BJ (cell line): ENCODE measurements around the gene CNDP2. TPM values are rescaled to one million over a fixed set of nuclear protein-coding genes. Genes with fewer than 3 reads are reported as not detected.
"Not testable (repeated sequence)": the region's sequence is repeated elsewhere in the genome, so short reads cannot be mapped to it uniquely, and the experiment has no call there.

ENCODE experiments used
- CTCF ChIA-PET: fragments of 350-600 bp; formaldehyde crosslinking; extraction: SDS; loops from one replicate; lab custom pipeline; 2021; ENCODE audit warnings: antibody characterized with exemption, inconsistent platforms; lab: Yijun Ruan, JAX
- POLR2A ChIA-PET: fragments of 300-600 bp; sonication (Branson Sonifier 250); formaldehyde crosslinking; extraction: SDS; loops from one replicate; lab custom pipeline; 2021; ENCODE audit warnings: antibody characterized with exemption; lab: Charles Lee
- DNase-seq: peaks from one replicate; pipeline ENCODE4 v3.0.0-alpha.2; 2011; ENCODE audit warnings: low read depth
- H3K27me3 ChIP-seq: 2 replicates; pipeline ENCODE4 v1.6.0; 2011; ENCODE audit warnings: low read length; ENCODE audit not compliant: control insufficient read depth, insufficient read depth
- H3K36me3 ChIP-seq: 2 replicates; pipeline ENCODE4 v1.5.1; 2011; ENCODE audit warnings: low read length; ENCODE audit not compliant: control insufficient read depth, insufficient read depth
- H3K4me3 ChIP-seq: 2 replicates; pipeline ENCODE4 v1.5.1; 2011; ENCODE audit warnings: low read depth, mild to moderate bottlenecking, control low read depth, low read length
- polyA plus RNA-seq: library from polyadenylated mRNA; depleted of rRNA; stranded (reverse); fragments of >200 nt; gene quantifications from 2 replicates; pipeline ENCODE4 v1.2.3, GENCODE V29; 2011
- TF ChIP-seq, protein P1 (sequence below): IDR thresholded peaks from 2 replicates; pipeline ENCODE4 v1.5.1; 2011; ENCODE audit warnings: low read depth, mild to moderate bottlenecking, control low read depth, inconsistent platforms, low read length, moderate library complexity; ENCODE audit not compliant: insufficient read depth

CNDP2 gene
- polyA plus RNA-seq, 1 experiment: 99.4 TPM

DNA sequence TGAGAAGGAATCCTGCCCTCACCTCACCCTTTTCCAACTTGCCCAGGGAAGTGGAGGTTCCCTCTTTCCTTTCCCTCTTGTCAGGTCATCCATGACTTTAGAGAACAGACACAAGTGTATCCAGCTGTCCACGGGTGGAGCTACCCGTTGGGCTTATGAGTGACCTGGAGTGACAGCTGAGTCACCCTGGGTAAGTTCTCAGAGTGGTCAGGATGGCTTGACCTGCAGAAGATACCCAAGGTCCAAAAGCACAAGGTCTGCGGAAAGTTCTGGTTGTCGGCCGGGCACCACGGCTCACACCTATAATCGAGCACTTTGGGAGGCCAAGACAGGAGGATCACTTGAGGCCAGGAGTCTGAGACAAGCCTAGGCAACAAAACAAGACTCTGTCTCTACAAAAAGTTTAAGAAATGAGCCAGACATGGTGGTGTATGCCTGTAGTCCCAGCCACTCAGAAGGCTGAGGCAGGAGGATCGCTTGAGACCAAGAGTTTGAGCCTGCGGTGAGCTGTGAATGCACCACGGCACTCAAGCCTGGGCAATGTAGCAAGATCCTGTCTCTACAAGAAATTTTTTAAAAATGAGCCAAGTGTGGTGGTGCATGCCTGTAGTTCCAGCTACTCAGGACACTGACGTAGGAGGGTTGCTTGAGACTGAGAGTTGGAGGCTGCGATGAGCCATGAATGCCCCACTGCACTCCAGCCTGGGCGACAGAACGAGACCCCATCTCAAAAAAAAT lies 24.1 kb downstream of the CNDP2 start:
- Histone ChIP-seq H3K4me3 (no peak overlapping the region), H3K27me3 (no peaks in the 10 kb centered on the region), H3K36me3 (peaks cover 27% of the 10 kb centered on the region)
- ChIA-PET POLR2A (no interaction called here), CTCF (no interaction called here)
- TF ChIP-seq, protein P1, sequence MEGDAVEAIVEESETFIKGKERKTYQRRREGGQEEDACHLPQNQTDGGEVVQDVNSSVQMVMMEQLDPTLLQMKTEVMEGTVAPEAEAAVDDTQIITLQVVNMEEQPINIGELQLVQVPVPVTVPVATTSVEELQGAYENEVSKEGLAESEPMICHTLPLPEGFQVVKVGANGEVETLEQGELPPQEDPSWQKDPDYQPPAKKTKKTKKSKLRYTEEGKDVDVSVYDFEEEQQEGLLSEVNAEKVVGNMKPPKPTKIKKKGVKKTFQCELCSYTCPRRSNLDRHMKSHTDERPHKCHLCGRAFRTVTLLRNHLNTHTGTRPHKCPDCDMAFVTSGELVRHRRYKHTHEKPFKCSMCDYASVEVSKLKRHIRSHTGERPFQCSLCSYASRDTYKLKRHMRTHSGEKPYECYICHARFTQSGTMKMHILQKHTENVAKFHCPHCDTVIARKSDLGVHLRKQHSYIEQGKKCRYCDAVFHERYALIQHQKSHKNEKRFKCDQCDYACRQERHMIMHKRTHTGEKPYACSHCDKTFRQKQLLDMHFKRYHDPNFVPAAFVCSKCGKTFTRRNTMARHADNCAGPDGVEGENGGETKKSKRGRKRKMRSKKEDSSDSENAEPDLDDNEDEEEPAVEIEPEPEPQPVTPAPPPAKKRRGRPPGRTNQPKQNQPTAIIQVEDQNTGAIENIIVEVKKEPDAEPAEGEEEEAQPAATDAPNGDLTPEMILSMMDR: no peak
- no peak for DNase-seq

DNA sequence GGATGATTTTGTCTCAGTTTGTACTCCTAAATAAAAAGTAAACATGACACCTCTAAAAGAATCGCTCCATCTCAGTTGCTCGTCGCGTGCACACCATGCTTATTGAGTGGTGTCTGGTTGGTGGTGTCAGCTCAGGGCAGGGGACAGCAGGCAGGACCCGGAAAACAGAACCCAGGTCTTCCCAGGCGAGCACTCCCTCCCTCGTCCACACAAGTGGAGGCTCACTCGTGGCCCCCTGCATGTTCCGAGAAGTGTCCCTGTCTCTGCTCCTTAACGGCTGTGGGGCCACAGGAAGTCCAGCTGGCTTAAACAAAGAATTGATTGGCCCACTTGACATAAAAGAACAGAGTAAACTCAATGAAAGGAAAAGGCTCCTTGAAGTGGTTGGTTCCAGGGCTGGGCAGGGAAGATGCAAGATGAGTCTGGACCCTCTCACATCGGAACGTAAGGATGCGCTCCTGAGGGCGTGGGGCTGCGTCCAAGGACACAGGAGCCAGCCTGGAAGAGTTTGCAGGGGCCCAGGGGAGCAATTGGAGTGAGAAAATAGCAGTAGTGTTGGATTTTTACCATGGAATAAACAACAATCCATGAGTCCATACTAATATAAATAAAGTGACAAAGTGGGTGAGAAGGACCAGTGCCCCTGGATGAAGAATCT lies 25.0 kb downstream of the CNDP2 start:
- Histone ChIP-seq H3K4me3 (no peak overlapping the region), H3K27me3 (no peaks in the 10 kb centered on the region), H3K36me3 (peaks cover 21% of the 10 kb centered on the region)
- ChIA-PET CTCF (no interaction called here), POLR2A (no interaction called here)
- TF ChIP-seq, protein P1: no peak
- DNase-seq: no peak

DNA sequence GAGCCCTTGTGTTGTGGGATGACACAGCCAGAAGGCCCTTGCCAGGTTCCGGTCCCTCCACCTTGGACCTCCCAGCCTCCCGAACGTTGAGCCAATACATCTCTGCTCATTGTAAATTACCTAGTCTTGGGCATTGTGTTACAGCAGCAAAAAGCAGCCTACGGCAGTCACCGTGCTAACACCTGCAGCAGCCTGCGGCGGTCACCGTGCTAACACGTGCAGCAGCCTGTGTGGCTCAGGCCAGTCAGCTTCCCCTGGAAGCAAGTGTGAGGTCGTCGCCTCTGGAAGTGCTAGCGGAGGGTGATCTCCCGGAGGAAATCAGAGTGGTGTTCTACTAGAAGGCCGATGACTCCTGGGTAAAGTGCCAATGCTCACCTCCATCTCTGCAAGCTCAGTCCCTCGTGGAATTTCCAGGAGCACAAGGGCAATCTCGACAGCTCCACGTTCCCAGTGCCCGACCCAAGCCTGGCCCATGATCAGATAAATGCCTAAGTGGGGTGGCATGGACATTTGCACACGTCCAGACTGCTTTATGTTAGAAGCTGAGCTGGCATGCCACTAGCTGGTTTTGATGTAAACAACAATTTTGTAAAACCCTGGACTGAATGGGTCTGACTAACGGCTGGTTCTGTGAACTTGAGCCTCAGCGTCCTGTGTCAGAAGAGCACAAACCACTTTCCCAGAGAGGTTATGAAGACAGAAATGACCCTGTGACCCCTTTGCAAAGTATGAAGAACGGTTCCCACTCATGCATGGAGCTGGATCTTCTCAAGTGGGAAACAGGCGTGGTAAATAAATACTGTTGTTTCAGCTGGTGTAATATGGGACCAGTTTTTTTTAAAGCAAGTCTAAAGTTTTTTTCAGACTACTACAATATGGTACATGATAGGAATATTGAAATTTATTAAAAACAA lies 26.7 kb downstream of the CNDP2 start:
- Histone ChIP-seq H3K4me3 (no peak overlapping the region), H3K27me3 (no peaks in the 10 kb centered on the region), H3K36me3 (peaks cover 13% of the 10 kb centered on the region)
- no peak for DNase-seq
- CTCF ChIA-PET: interaction anchor here (1.0 to 1.4 kb wide), 2 partner anchors 10 to 29 kb away, joined by 3 to 4 read pairs; no protein-coding TSS in a partner anchor
- TF ChIP-seq, protein P1: no peak
- POLR2A ChIA-PET: no interaction called here

DNA sequence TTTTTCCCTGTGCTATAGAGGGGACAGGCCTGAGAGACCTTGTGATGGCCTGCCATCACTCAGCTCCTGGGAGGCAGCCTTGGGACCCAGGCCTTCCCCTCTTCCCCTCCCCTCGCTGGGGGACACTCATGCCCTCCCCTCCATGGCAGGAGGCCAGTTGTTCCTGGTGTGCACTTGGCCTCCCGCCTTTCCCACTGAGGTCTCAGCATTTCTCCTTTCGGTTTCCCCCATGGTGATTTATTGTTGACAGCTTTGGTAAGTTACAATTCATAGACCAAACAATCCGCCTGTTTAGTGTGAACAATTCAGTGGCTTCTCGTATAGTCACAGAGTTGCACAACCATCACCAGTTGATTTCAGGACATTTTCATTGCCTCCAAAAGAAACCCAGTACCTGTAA lies 27.9 kb downstream of the CNDP2 start:
- TF ChIP-seq, protein P1: no peak
- Histone ChIP-seq H3K36me3 (peaks cover 8% of the 10 kb centered on the region), H3K27me3 (no peaks in the 10 kb centered on the region), H3K4me3 (no peak overlapping the region)
- DNase-seq: no peak
- POLR2A ChIA-PET: no interaction called here
- CTCF ChIA-PET: no interaction called here

DNA sequence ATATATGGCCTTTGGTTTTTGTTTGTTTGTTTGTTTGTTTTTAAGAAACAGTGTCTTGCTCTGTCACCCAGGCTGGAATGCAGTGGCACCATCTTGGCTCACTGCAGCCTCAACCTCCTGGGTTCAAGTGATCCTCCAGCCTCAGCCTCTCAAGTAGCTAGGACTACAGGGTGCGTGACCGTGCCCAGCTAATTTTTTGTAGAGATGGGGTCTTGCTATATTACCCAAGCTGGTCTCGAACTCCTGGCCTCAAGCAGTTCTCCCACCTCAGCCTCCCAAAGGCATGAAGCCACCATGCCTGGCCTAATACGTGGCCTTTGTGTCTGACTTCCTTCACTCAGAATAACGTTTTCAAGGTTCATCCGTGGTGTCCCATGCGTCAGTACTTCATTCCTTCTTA lies 28.8 kb downstream of the CNDP2 start:
- POLR2A ChIA-PET, H3K4me3 ChIP-seq, H3K36me3 ChIP-seq, CTCF ChIA-PET, H3K27me3 ChIP-seq, DNase-seq: not testable (repeated sequence)
